MM.1S (cell line): ENCODE measurements around the gene RPS14.

Experiments used
- DNase-seq: peaks from one replicate; pipeline ENCODE4 v3.0.0-alpha.2; 2015
- H2AFZ ChIP-seq: fragments of 300-600 bp; sonication (generic); 2 replicates; pipeline ENCODE4 v1.6.0; 2016; ENCODE audit warnings: antibody characterized with exemption, low read length
- H3F3A ChIP-seq: fragments of 300-600 bp; sonication (generic); 2 replicates; pipeline ENCODE4 v1.6.1; 2016; ENCODE audit warnings: mild to moderate bottlenecking, antibody characterized with exemption, low read length, moderate library complexity, mixed read lengths; ENCODE audit not compliant: insufficient read depth
- H3K27ac ChIP-seq: fragments of 300-600 bp; sonication (generic); 2 replicates; pipeline ENCODE4 v1.5.1; 2016; ENCODE audit warnings: mild to moderate bottlenecking, low read length
- H3K27me3 ChIP-seq: fragments of 300-600 bp; sonication (generic); replicated peaks from 2 replicates; pipeline ENCODE4 v1.6.0; 2016; ENCODE audit warnings: low read length; ENCODE audit not compliant: insufficient read depth
- H3K36me3 ChIP-seq: fragments of 300-600 bp; sonication (generic); replicated peaks from 2 replicates; pipeline ENCODE4 v1.6.1; 2016; ENCODE audit warnings: mild to moderate bottlenecking, low read length, mixed read lengths; ENCODE audit not compliant: insufficient read depth
- H3K4me1 ChIP-seq: fragments of 300-600 bp; sonication (generic); 2 replicates; pipeline ENCODE4 v1.6.1; 2016; ENCODE audit warnings: low read length, mixed read lengths
- H3K4me2 ChIP-seq: fragments of 300-600 bp; sonication (generic); 2 replicates; pipeline ENCODE4 v1.6.0; 2016; ENCODE audit warnings: low read depth, low read length
- H3K4me3 ChIP-seq: fragments of 300-600 bp; sonication (generic); 2 replicates; pipeline ENCODE4 v1.5.1; 2016; ENCODE audit warnings: low read length, mixed read lengths
- H3K79me2 ChIP-seq: fragments of 300-600 bp; sonication (generic); 2 replicates; pipeline ENCODE4 v1.6.1; 2016; ENCODE audit warnings: mixed run types, low read length, mixed read lengths
- H3K9ac ChIP-seq: fragments of 300-600 bp; sonication (generic); 2 replicates; pipeline ENCODE4 v1.6.1; 2016; ENCODE audit warnings: low read length, mixed read lengths
- H3K9me2 ChIP-seq: fragments of 300-600 bp; sonication (generic); replicated peaks from 2 replicates; pipeline ENCODE4 v1.6.1; 2016; ENCODE audit warnings: mild to moderate bottlenecking, low read length, mixed read lengths; ENCODE audit not compliant: insufficient read depth
- H3K9me3 ChIP-seq: fragments of 300-600 bp; sonication (generic); replicated peaks from 2 replicates; pipeline ENCODE4 v1.6.1; 2016; ENCODE audit warnings: mild to moderate bottlenecking, low read length, mixed read lengths; ENCODE audit not compliant: insufficient read depth
- H4K20me1 ChIP-seq: fragments of 300-600 bp; sonication (generic); 2 replicates; pipeline ENCODE4 v1.6.1; 2016; ENCODE audit warnings: mild to moderate bottlenecking, low read length, moderate library complexity, mixed read lengths; ENCODE audit not compliant: insufficient read depth
- CTCF ChIP-seq: fragments of 300-600 bp; sonication (generic); IDR thresholded peaks from 2 replicates; pipeline ENCODE4 v1.5.1; 2016; ENCODE audit warnings: antibody characterized with exemption, low read length, mixed read lengths
- EZH2 ChIP-seq: fragments of 300-600 bp; sonication (generic); optimal IDR thresholded peaks from 2 replicates; pipeline ENCODE3; 2017; ENCODE audit warnings: low read depth, mild to moderate bottlenecking, antibody characterized with exemption, low read length, mixed read lengths
- EZH2phosphoT487 ChIP-seq: fragments of 300-600 bp; sonication (generic); IDR thresholded peaks from 2 replicates; pipeline ENCODE4 v1.6.1; 2018; ENCODE audit warnings: antibody characterized with exemption, low read length

Gene RPS14

GRCh38 chr5:150393096-150393645, 56.4 kb downstream of the RPS14 start:
- peaks cover 2% of the 10 kb centered on the region; the same call in 1 of the 2 replicates for H3F3A ChIP-seq
- H3K4me2 ChIP-seq = no peak overlapping the region
- H3K79me2 ChIP-seq = no peaks in the 10 kb centered on the region
- H3K9ac ChIP-seq = no peak overlapping the region
- no peaks in the 10 kb centered on the region for H3K27me3 ChIP-seq
- no peak for DNase-seq
- TF ChIP-seq EZH2 = no peak
- no peak for TF ChIP-seq CTCF
- TF ChIP-seq EZH2phosphoT487 = no peak
- peaks cover 3% of the 10 kb centered on the region; the same call in 1 of the 2 replicates for H3K36me3 ChIP-seq
- H2AFZ ChIP-seq = no peak overlapping the region
- H3K4me3 ChIP-seq = no peak overlapping the region
- H3K9me2 ChIP-seq = no peaks in the 10 kb centered on the region
- H3K9me3 ChIP-seq = no peaks in the 10 kb centered on the region
- H3K4me1 ChIP-seq = no peaks in the 10 kb centered on the region
- H3K27ac ChIP-seq = no peak overlapping the region
- no peaks in the 10 kb centered on the region for H4K20me1 ChIP-seq

DNA sequence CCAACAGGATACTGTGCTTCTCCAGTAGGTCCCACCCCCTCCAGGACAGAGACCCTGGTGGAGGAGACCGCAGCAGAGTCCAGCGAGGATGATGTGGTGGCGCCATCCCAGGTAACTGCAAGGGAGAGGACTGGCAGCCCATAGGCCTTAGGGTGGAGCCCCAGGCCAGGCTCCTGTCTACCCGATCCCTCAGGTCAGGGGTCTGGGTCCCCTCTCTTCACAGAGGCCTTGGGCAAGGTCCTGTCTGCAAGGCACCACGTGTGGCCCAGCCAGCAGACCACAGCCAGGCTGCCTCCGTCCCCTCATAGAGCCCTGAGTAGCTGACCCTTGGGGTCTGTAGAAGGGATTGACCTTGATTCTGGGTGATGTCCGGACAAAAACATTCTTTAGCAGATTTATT, 56.9 kb downstream of the RPS14 start:
- Histone ChIP-seq H3K9me3 (no peaks in the 10 kb centered on the region), H3K36me3 (peaks cover 3% of the 10 kb centered on the region), H4K20me1 (no peaks in the 10 kb centered on the region), H3K27me3 (no peaks in the 10 kb centered on the region), H3K79me2 (no peaks in the 10 kb centered on the region), H2AFZ (no peak overlapping the region), H3K4me3 (no peak overlapping the region), H3K27ac (no peak overlapping the region), H3K9me2 (no peaks in the 10 kb centered on the region), H3F3A (no peaks in the 10 kb centered on the region), H3K9ac (no peak overlapping the region), H3K4me1 (no peaks in the 10 kb centered on the region), H3K4me2 (no peak overlapping the region)
- no peak for DNase-seq
- TF ChIP-seq EZH2phosphoT487 (no peak), CTCF (no peak), EZH2 (no peak)
